SW 1271 (cell line): Measurements from ENCODE around the gene HELZ.

ENCODE experiments used
- DNase-seq, 2 experiments: peaks; one replicate each; lab custom pipeline; 2025; lab: John Stamatoyannopoulos, UW

Gene HELZ

DNA sequence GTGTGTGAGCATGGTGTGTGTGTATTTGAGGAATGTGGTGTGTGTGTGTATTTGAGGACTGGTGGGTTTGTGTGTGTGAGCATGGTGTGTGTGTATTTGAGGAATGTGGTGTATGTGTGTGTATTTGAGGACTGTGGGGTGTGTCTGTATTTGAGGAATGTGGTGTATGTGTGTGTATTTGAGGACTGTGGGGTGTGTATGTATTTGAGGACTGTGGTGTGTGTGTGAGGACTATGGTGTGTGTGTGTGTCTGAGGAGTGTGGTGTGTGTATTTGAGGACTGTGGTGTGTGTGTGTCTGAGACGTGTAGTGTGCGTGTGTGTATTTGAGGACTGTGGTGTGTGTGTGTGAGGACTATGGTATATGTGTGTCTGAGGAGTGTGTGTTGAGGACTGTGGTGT, 218.7 kb downstream of the HELZ start:
- DNase-seq, result no peak

DNA sequence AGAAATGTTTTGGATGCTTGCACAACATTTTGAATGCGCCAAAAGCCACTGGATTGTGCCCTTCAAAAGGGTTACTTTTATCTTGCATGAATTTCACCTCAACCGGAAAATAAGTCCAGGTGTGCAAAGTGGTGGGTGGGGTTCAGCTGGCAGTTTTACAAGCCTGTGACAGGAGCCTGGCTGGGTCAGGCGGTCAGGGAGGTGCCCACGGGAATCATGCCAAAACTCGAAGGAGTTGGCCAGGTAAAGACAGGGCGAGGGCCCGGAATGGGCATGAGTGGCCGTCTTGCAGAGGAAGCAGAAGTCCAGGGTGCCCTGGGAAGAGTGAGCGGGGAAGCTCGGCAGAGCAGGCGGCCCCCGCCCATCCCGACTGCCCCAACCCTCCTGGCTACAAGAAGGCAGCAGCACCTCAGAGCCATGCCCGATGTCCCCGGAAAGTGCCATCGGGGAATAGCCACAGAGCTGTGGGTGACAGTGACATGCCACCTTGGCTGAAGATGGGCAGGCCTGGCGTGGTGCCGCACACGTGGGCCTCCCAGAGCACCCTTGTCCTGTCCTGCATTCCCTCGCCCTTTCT, 219.7 kb downstream of the HELZ start:
- no peak for DNase-seq

DNA sequence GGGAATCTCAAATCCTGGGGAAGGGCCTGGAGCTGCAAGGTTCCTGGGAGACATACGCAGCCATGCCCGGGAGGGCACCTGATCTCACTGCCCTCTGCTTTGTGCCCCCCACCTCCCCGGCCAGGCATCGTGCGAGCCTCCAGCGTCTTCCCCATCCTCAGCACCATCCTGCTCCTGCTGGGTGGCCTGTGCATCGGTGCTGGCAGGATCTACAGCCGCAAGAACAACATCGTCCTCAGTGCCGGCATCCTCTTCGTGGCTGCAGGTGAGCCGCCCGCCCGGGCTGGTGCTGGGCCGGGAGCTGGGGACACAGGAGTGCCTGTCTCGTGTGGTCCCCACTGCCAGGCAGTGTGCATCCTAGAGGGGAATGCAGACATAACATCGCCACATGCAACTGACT, 220.3 kb downstream of the HELZ start:
- DNase-seq, result no peak

- no peak for DNase-seq
Measured at GRCh38 chr17:67022451-67022810, 222.6 kb downstream of the HELZ start.

DNA sequence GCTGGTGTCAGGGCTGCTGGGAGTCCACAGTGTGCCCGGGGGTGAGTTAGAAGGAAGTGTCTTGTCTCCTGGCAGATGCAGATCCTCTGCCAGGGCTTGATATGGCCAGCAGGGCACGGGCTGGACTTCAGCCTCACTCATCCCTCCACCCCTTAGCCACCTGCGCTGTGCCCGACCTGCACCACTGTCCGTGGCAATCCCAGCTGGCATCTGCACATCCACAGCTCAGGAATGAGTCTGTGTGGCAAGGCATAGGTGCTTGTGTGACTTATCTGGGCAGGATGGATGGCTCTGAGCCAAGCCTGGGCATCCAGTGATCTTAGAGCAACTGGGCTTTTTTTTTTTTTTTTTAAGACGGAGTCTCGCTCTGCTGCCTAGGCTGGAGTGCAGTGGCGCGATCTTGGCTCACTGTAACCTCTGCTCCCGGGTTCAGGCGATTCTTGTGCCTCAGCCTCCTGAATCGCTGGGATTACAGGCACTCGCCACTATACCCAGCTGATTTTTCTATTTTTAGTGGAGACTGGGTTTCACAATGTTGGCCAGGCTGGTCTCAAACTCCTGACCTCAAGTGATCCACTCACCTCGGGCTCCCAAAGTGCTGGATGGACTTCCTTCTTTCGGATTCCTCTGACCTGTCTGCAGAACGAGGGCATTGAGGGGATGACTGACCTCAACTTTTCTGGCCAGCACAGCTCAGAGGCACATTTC, 223.1 kb downstream of the HELZ start:
- DNase-seq, result no peak

- DNase-seq, result no peak
Measured at GRCh38 chr17:67021196-67021595, 223.8 kb downstream of the HELZ start.
